H9 (cell line): ENCODE measurements around the gene SPRED3. TPM values are rescaled to one million over a fixed set of nuclear protein-coding genes. Genes with fewer than 3 reads are reported as not detected.

Source experiments
- DNase-seq: peaks from one replicate; pipeline ENCODE4 v3.0.0-alpha.2; 2017
- H2AFZ ChIP-seq: one replicate; pipeline ENCODE4 v1.6.1; 2013; ENCODE audit warnings: mild to moderate bottlenecking, low read length, control low read depth, moderate library complexity
- H2AK5ac ChIP-seq: 2 replicates; pipeline ENCODE4 v1.6.1; 2013; ENCODE audit warnings: low read length, control low read depth, mixed read lengths; ENCODE audit not compliant: insufficient read length
- H2BK120ac ChIP-seq: one replicate; pipeline ENCODE4 v1.6.1; 2013; ENCODE audit warnings: low read depth, mild to moderate bottlenecking, low read length, control low read depth, inconsistent platforms; ENCODE audit not compliant: poor library complexity, severe bottlenecking
- H2BK12ac ChIP-seq: 2 replicates; pipeline ENCODE4 v1.6.1; 2013; ENCODE audit warnings: low read length, control low read depth, mixed read lengths, low read depth; ENCODE audit not compliant: insufficient read length
- H2BK15ac ChIP-seq: 2 replicates; pipeline ENCODE4 v1.6.1; 2013; ENCODE audit warnings: low read depth, low read length, control low read depth
- H2BK20ac ChIP-seq: one replicate; pipeline ENCODE4 v1.6.1; 2013; ENCODE audit warnings: low read depth, mild to moderate bottlenecking, low read length, control low read depth, inconsistent platforms; ENCODE audit not compliant: poor library complexity, severe bottlenecking
- H2BK5ac ChIP-seq: 2 replicates; pipeline ENCODE4 v1.6.1; 2013; ENCODE audit warnings: low read length, control low read depth, mixed read lengths; ENCODE audit not compliant: insufficient read length
- H3K14ac ChIP-seq: 2 replicates; pipeline ENCODE4 v1.6.1; 2013; ENCODE audit warnings: low read length, control low read depth; ENCODE audit not compliant: insufficient read depth
- H3K18ac ChIP-seq: 2 replicates; pipeline ENCODE4 v1.6.1; 2013; ENCODE audit warnings: low read depth, mild to moderate bottlenecking, mixed read lengths, low read length, control low read depth; ENCODE audit not compliant: insufficient read length
- H3K23ac ChIP-seq: 2 replicates; pipeline ENCODE4 v1.6.1; 2013; ENCODE audit warnings: low read length, control low read depth, mixed read lengths, low read depth; ENCODE audit not compliant: insufficient read length
- H3K23me2 ChIP-seq: 2 replicates; pipeline ENCODE4 v1.6.1; 2013; ENCODE audit warnings: low read depth, mild to moderate bottlenecking, mixed read lengths, low read length, control low read depth; ENCODE audit not compliant: insufficient read length, poor library complexity, severe bottlenecking
- H3K27ac ChIP-seq: 2 replicates; pipeline ENCODE4 v1.5.1; 2013; ENCODE audit warnings: low read length, control low read depth, mixed read lengths, low read depth; ENCODE audit not compliant: insufficient read length
- H3K27me3 ChIP-seq: 2 replicates; pipeline ENCODE4 v1.6.1; 2013; ENCODE audit warnings: low read length, control low read depth, inconsistent platforms; ENCODE audit not compliant: insufficient read depth
- H3K4ac ChIP-seq: 2 replicates; pipeline ENCODE4 v1.6.1; 2013; ENCODE audit warnings: low read depth, mild to moderate bottlenecking, control low read depth, inconsistent platforms, low read length, moderate library complexity
- H3K4me1 ChIP-seq: 2 replicates; pipeline ENCODE4 v1.6.1; 2013; ENCODE audit warnings: low read length, control low read depth, inconsistent platforms; ENCODE audit not compliant: insufficient read depth
- H3K4me2 ChIP-seq: 2 replicates; pipeline ENCODE4 v1.6.1; 2013; ENCODE audit warnings: low read length, control low read depth, mixed read lengths; ENCODE audit not compliant: insufficient read length, insufficient read depth
- H3K56ac ChIP-seq: 2 replicates; pipeline ENCODE4 v1.6.1; 2013; ENCODE audit warnings: low read depth, mild to moderate bottlenecking, mixed read lengths, low read length, control low read depth; ENCODE audit not compliant: insufficient read length
- H3K79me1 ChIP-seq: 2 replicates; pipeline ENCODE4 v1.6.1; 2013; ENCODE audit warnings: low read depth, mild to moderate bottlenecking, moderate library complexity, low read length, control low read depth, inconsistent platforms; ENCODE audit not compliant: insufficient read depth, poor library complexity, severe bottlenecking
- H3K79me2 ChIP-seq: 2 replicates; pipeline ENCODE4 v1.6.1; 2013; ENCODE audit warnings: low read length, control low read depth, inconsistent platforms; ENCODE audit not compliant: insufficient read depth
- H3K9ac ChIP-seq: 2 replicates; pipeline ENCODE4 v1.6.1; 2013; ENCODE audit warnings: low read length, control low read depth, mixed read lengths; ENCODE audit not compliant: insufficient read length; ENCODE audit errors: extremely low read depth
- H3K9me3 ChIP-seq: one replicate; pipeline ENCODE4 v1.6.1; 2013; ENCODE audit warnings: low read depth, low read length, inconsistent platforms; ENCODE audit not compliant: control insufficient read depth
- H3T11ph ChIP-seq: one replicate; pipeline ENCODE4 v1.6.1; 2013; ENCODE audit warnings: mild to moderate bottlenecking, low read length, control low read depth, inconsistent platforms
- H4K20me1 ChIP-seq: one replicate; pipeline ENCODE4 v1.6.1; 2013; ENCODE audit not compliant: control insufficient read depth, insufficient read length, insufficient read depth
- H4K5ac ChIP-seq: 2 replicates; pipeline ENCODE4 v1.6.1; 2013; ENCODE audit warnings: low read depth, mild to moderate bottlenecking, mixed read lengths, low read length, control low read depth; ENCODE audit not compliant: insufficient read length
- H4K8ac ChIP-seq: replicated peaks from 2 replicates; pipeline ENCODE4 v1.6.1; 2013; ENCODE audit warnings: low read length, control low read depth, mixed read lengths, low read depth; ENCODE audit not compliant: insufficient read length
- H4K91ac ChIP-seq: 2 replicates; pipeline ENCODE4 v1.6.1; 2013; ENCODE audit warnings: low read depth, mild to moderate bottlenecking, moderate library complexity, mixed read lengths, low read length, control low read depth; ENCODE audit not compliant: insufficient read length
- H3K27ac Mint-ChIP-seq, 3 experiments: 2 replicates in 2 of 3; 3 replicates in 1 of 3; pipeline ENCODE4 v1.8.0; 2020 to 2021; ENCODE audit warnings: mixed read lengths in 3 of 3, mild to moderate bottlenecking in 1 of 3, moderate library complexity in 1 of 3
- H3K27me3 Mint-ChIP-seq: 2 replicates; pipeline ENCODE4 v1.8.0; 2021; ENCODE audit warnings: low read depth, mild to moderate bottlenecking, moderate library complexity, mixed read lengths
- H3K36me3 Mint-ChIP-seq, 3 experiments: 2 replicates in 2 of 3; 3 replicates in 1 of 3; pipeline ENCODE4 v1.8.0; 2020 to 2021; ENCODE audit warnings: low read depth in 3 of 3, mixed read lengths in 3 of 3; ENCODE audit not compliant: insufficient read depth in 1 of 3
- H3K4me1 Mint-ChIP-seq, 2 experiments: 2 replicates each; pipeline ENCODE4 v1.8.0; 2020; ENCODE audit warnings: mixed read lengths in 2 of 2
- H3K4me3 Mint-ChIP-seq, 2 experiments: 2 replicates in 1 of 2; 3 replicates in 1 of 2; pipeline ENCODE4 v1.8.0; 2020 to 2021; ENCODE audit warnings: mild to moderate bottlenecking in 2 of 2, mixed read lengths in 2 of 2, moderate library complexity in 1 of 2
- H3K9me3 Mint-ChIP-seq, 2 experiments: 2 replicates in 1 of 2; 3 replicates in 1 of 2; pipeline ENCODE4 v1.8.0; 2020; ENCODE audit warnings: mild to moderate bottlenecking in 2 of 2, mixed read lengths in 2 of 2, moderate library complexity in 1 of 2
- WGBS: extraction: QIAGEN DNeasy Blood & Tissue Kit; methylation state at CpG from one replicate; pipeline ENCODE4 v1.1.7; 2013; ENCODE audit warnings: missing lambda C conversion rate, low lambda C conversion rate, mixed read lengths; ENCODE audit not compliant: insufficient read length; ENCODE audit errors: extremely low coverage; 5-methylcytosine and 5-hydroxymethylcytosine counted together
- total RNA-seq: library from RNA; stranded (reverse); gene quantifications from 2 replicates; pipeline ENCODE4 v1.2.1, GENCODE V29; 2021
- TF ChIP-seq, protein P1 (sequence below): fragments of 200-600 bp; sonication (generic); conservative IDR thresholded peaks from 3 replicates; pipeline ENCODE4 v1.8.0; 2021; ENCODE audit warnings: antibody characterized with exemption, mild to moderate bottlenecking

Gene SPRED3
- total RNA-seq, 1 experiment from 2014 or later = 16.4 TPM

DNA sequence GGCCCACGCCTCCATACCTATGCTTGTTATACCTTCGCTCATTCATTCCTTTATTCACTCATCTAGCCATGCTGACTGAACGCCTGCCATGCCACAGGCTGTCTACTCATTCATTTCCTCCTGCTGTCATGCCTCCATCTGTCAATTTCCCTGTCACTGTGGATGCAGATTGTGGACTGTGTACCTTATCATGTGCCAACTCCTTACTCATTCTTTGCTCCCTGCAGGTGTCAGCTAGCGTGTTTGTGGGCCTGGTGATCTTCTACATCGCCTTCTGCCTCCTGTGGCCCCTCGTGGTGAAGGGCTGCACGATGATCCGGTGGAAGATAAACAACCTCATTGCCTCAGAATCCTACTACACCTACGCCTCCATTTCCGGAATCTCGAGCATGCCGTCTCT lies 18.2 kb upstream of the SPRED3 start:
- no peak for DNase-seq
- peaks cover 9% of the 10 kb centered on the region for H3K23me2 ChIP-seq
- no peak overlapping the region for H3K27ac ChIP-seq
- no peaks in the 10 kb centered on the region for H3K9me3 ChIP-seq
- peaks cover 2% of the 10 kb centered on the region; the same call in 1 of the 2 replicates for H3K79me2 ChIP-seq
- no peak overlapping the region for H3K18ac ChIP-seq
- no peak overlapping the region for H2BK120ac ChIP-seq
- H3K79me1 ChIP-seq = no peaks in the 10 kb centered on the region
- no peak overlapping the region for H4K5ac ChIP-seq
- Mint-ChIP-seq H3K4me3 (no peak overlapping the region), H3K9me3 (no peaks in the 10 kb centered on the region), H3K27me3 (peaks cover 48% of the 10 kb centered on the region), H3K4me1 (peaks cover 6 to 11% of the 10 kb centered on the region in 2 experiments), H3K36me3 (peaks cover 0 to 5% (median 3%) of the 10 kb centered on the region in 3 experiments; a peak in 1 of 7 replicates), H3K27ac (no peak overlapping the region)
- no peaks in the 10 kb centered on the region for H3K4me1 ChIP-seq
- no peak overlapping the region for H3K23ac ChIP-seq
- H2AK5ac ChIP-seq = no peak overlapping the region
- H2BK20ac ChIP-seq = no peak overlapping the region
- H2AFZ ChIP-seq = no peak overlapping the region
- no peak overlapping the region for H3T11ph ChIP-seq
- no peak overlapping the region for H2BK12ac ChIP-seq
- H4K8ac ChIP-seq = no peak overlapping the region
- H2BK15ac ChIP-seq = no peak overlapping the region
- H3K14ac ChIP-seq = no peak overlapping the region
- H4K91ac ChIP-seq = no peak overlapping the region
- H3K4me2 ChIP-seq = no peak overlapping the region
- no CpG with 5 or more reads among the region's 12 CpGs for WGBS
- TF ChIP-seq, protein P1, sequence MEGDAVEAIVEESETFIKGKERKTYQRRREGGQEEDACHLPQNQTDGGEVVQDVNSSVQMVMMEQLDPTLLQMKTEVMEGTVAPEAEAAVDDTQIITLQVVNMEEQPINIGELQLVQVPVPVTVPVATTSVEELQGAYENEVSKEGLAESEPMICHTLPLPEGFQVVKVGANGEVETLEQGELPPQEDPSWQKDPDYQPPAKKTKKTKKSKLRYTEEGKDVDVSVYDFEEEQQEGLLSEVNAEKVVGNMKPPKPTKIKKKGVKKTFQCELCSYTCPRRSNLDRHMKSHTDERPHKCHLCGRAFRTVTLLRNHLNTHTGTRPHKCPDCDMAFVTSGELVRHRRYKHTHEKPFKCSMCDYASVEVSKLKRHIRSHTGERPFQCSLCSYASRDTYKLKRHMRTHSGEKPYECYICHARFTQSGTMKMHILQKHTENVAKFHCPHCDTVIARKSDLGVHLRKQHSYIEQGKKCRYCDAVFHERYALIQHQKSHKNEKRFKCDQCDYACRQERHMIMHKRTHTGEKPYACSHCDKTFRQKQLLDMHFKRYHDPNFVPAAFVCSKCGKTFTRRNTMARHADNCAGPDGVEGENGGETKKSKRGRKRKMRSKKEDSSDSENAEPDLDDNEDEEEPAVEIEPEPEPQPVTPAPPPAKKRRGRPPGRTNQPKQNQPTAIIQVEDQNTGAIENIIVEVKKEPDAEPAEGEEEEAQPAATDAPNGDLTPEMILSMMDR = no peak
- H3K56ac ChIP-seq = no peak overlapping the region
- no peaks in the 10 kb centered on the region for H3K27me3 ChIP-seq
- H3K4ac ChIP-seq = no peak overlapping the region
- H3K9ac ChIP-seq = no peak overlapping the region
- H2BK5ac ChIP-seq = no peak overlapping the region
- H4K20me1 ChIP-seq = no peaks in the 10 kb centered on the region
